Neural cell (in vitro differentiated cells): ENCODE measurements around the gene SUPT3H. TPM values are rescaled to one million over a fixed set of nuclear protein-coding genes. Genes with fewer than 3 reads are reported as not detected.

ENCODE experiments used
- H2AFZ ChIP-seq: fragments of 200-600, 300-800 bp; sonication (generic), shearing (Covaris generic); 2 replicates; pipeline ENCODE4 v1.6.0; 2014; ENCODE audit warnings: low read depth, mild to moderate bottlenecking, antibody characterized with exemption, low read length, moderate library complexity
- H3F3A ChIP-seq: fragments of 200-600 bp; shearing (Covaris generic); 2 replicates; pipeline ENCODE4 v1.6.1; 2016; ENCODE audit warnings: mild to moderate bottlenecking, moderate library complexity, mixed read lengths, antibody characterized with exemption, low read length; ENCODE audit not compliant: insufficient read depth, poor library complexity, severe bottlenecking
- H3K27ac ChIP-seq: fragments of 200-600, 300-800 bp; sonication (generic), shearing (Covaris generic); 2 replicates; pipeline ENCODE4 v1.5.1; 2014; ENCODE audit warnings: mild to moderate bottlenecking, low read length, moderate library complexity
- H3K27me3 ChIP-seq: fragments of 300-800, 200-600 bp; sonication (generic), shearing (Covaris generic); 2 replicates; pipeline ENCODE4 v1.6.0; 2014; ENCODE audit warnings: mild to moderate bottlenecking, low read depth, low read length, moderate library complexity; ENCODE audit not compliant: insufficient read depth
- H3K36me3 ChIP-seq: fragments of 300-800, 200-600 bp; sonication (generic), shearing (Covaris generic); 2 replicates; pipeline ENCODE4 v1.5.1; 2014; ENCODE audit warnings: mild to moderate bottlenecking, antibody characterized with exemption, low read length, moderate library complexity; ENCODE audit not compliant: insufficient read depth
- H3K4me2 ChIP-seq: fragments of 300-800, 200-600 bp; sonication (generic), shearing (Covaris generic); 2 replicates; pipeline ENCODE4 v1.6.0; 2014; ENCODE audit warnings: mild to moderate bottlenecking, low read length
- H3K4me3 ChIP-seq: fragments of 300-800, 200-600 bp; sonication (generic), shearing (Covaris generic); 2 replicates; pipeline ENCODE4 v1.5.1; 2014; ENCODE audit warnings: mild to moderate bottlenecking, low read length, moderate library complexity
- H3K79me2 ChIP-seq: fragments of 200-600 bp; shearing (Covaris generic); replicated peaks from 2 replicates; pipeline ENCODE4 v1.6.0; 2014; ENCODE audit warnings: mild to moderate bottlenecking, low read length, moderate library complexity; ENCODE audit not compliant: insufficient read depth
- H3K9ac ChIP-seq: fragments of 300-800, 200-600 bp; sonication (generic), shearing (Covaris generic); 2 replicates; pipeline ENCODE4 v1.6.1; 2016; ENCODE audit warnings: mild to moderate bottlenecking, low read length, mixed read lengths
- H3K9me2 ChIP-seq: fragments of 200-600 bp; shearing (Covaris generic); 2 replicates; pipeline ENCODE4 v1.6.1; 2016; ENCODE audit warnings: mild to moderate bottlenecking, low read length, mixed read lengths; ENCODE audit not compliant: insufficient read depth
- H3K9me3 ChIP-seq: fragments of 200-600, 300-800 bp; sonication (generic), shearing (Covaris generic); 2 replicates; pipeline ENCODE4 v1.6.1; 2016; ENCODE audit warnings: mild to moderate bottlenecking, mixed run types, low read length, moderate library complexity, mixed read lengths
- H4K20me1 ChIP-seq: fragments of 200-600 bp; shearing (Covaris generic); 2 replicates; pipeline ENCODE4 v1.6.1; 2016; ENCODE audit warnings: mild to moderate bottlenecking, mixed run types; ENCODE audit not compliant: insufficient read depth
- CTCF ChIP-seq: fragments of 450-650 bp; IDR thresholded peaks from 2 replicates; pipeline ENCODE4 v1.5.1; 2014; ENCODE audit warnings: antibody characterized with exemption, mild to moderate bottlenecking, moderate library complexity; ENCODE audit not compliant: poor library complexity, severe bottlenecking
- EP300 ChIP-seq: fragments of 450-650 bp; conservative IDR thresholded peaks from 2 replicates; pipeline ENCODE4 v1.6.1; 2014; ENCODE audit warnings: antibody characterized with exemption, mild to moderate bottlenecking, moderate library complexity; ENCODE audit not compliant: poor library complexity, severe bottlenecking
- EZH2 ChIP-seq: fragments of 200-600, 300-800 bp; shearing (Covaris generic), sonication (generic); IDR thresholded peaks from 2 replicates; pipeline ENCODE4 v1.6.1; 2014; ENCODE audit warnings: antibody characterized with exemption, low read length, borderline replicate concordance, mild to moderate bottlenecking; ENCODE audit not compliant: insufficient read depth, poor library complexity, severe bottlenecking
- MXI1 ChIP-seq: fragments of 450-650 bp; conservative IDR thresholded peaks from 2 replicates; pipeline ENCODE4 v1.6.1; 2014; ENCODE audit warnings: antibody characterized with exemption, mild to moderate bottlenecking; ENCODE audit not compliant: poor library complexity, severe bottlenecking
- POLR2AphosphoS5 ChIP-seq: IDR thresholded peaks from 2 replicates; pipeline ENCODE4 v1.6.1; 2012
- RAD21 ChIP-seq: fragments of 450-650 bp; conservative IDR thresholded peaks from 2 replicates; pipeline ENCODE4 v1.6.1; 2014; ENCODE audit warnings: antibody characterized with exemption, mild to moderate bottlenecking, moderate library complexity
- REST ChIP-seq: IDR thresholded peaks from 2 replicates; pipeline ENCODE4 v1.6.1; 2012; ENCODE audit warnings: borderline replicate concordance
- SMC3 ChIP-seq: fragments of 450-650 bp; conservative IDR thresholded peaks from 2 replicates; pipeline ENCODE4 v1.6.1; 2014; ENCODE audit warnings: antibody characterized with exemption, mild to moderate bottlenecking, moderate library complexity; ENCODE audit not compliant: poor library complexity
- TAF1 ChIP-seq: IDR thresholded peaks from 2 replicates; pipeline ENCODE4 v1.6.1; 2012; ENCODE audit warnings: low read depth
- polyA plus RNA-seq: library from polyadenylated mRNA; depleted of rRNA; stranded (reverse); fragments of >200 nt; gene quantifications from 2 replicates; pipeline ENCODE4 v1.2.3, GENCODE V29; 2014

SUPT3H gene
- polyA plus RNA-seq, 1 donor from 2014 or later = 6.8 TPM

- Histone ChIP-seq H3K9ac (no peak overlapping the region), H3F3A (no peaks in the 10 kb centered on the region), H3K4me2 (no peak overlapping the region), H3K27me3 (no peaks in the 10 kb centered on the region), H3K9me3 (no peaks in the 10 kb centered on the region), H3K4me3 (no peak overlapping the region), H4K20me1 (no peaks in the 10 kb centered on the region), H3K36me3 (no peaks in the 10 kb centered on the region), H3K27ac (no peak overlapping the region), H2AFZ (no peak overlapping the region), H3K9me2 (no peaks in the 10 kb centered on the region), H3K79me2 (no peaks in the 10 kb centered on the region)
- TF ChIP-seq RAD21 (no peak), TAF1 (no peak), CTCF (no peak), EZH2 (no peak), POLR2AphosphoS5 (no peak), EP300 (no peak), SMC3 (no peak), MXI1 (no peak)
Observed at GRCh38 chr6:44800171-44800783, 577.5 kb downstream of the SUPT3H start.

- TF ChIP-seq CTCF = no peak
- TF ChIP-seq EZH2 = no peak
- TF ChIP-seq SMC3 = no peak
- no peak for TF ChIP-seq RAD21
- TF ChIP-seq EP300 = no peak
- TF ChIP-seq POLR2AphosphoS5 = no peak
- TF ChIP-seq MXI1 = no peak
- TF ChIP-seq REST = no peak
- Histone ChIP-seq H3F3A (no peaks in the 10 kb centered on the region), H4K20me1 (no peaks in the 10 kb centered on the region), H3K9ac (no peak overlapping the region), H3K79me2 (no peaks in the 10 kb centered on the region), H3K9me3 (no peaks in the 10 kb centered on the region), H2AFZ (no peak overlapping the region), H3K27ac (no peak overlapping the region), H3K36me3 (no peaks in the 10 kb centered on the region), H3K27me3 (no peaks in the 10 kb centered on the region), H3K4me2 (no peak overlapping the region), H3K4me3 (no peak overlapping the region), H3K9me2 (no peaks in the 10 kb centered on the region)
Observed at GRCh38 chr6:44797746-44798145, 580.0 kb downstream of the SUPT3H start.
